Measurements from ENCODE around the gene NPHP4.

The NPHP4 gene

GRCh38 chr1:5831600-5832335 is 160.5 kb downstream of the NPHP4 start:
- DNase-seq (ENCODE audit: low read depth): no peak

GRCh38 chr1:5830771-5831599 is 161.2 kb downstream of the NPHP4 start:
- DNase-seq (ENCODE audit: low read depth): no peak

- DNase-seq (ENCODE audit: low read depth): no peak
Measured at GRCh38 chr1:5829414-5829813, 162.8 kb downstream of the NPHP4 start.

GRCh38 chr1:5828308-5828935 is 163.8 kb downstream of the NPHP4 start:
- DNase-seq (ENCODE audit: low read depth): no peak

- DNase-seq (ENCODE audit: low read depth): no peak
Measured at GRCh38 chr1:5827516-5827915, 164.7 kb downstream of the NPHP4 start.

- DNase-seq (ENCODE audit: low read depth): no peak
Measured at GRCh38 chr1:5826601-5827000, 165.6 kb downstream of the NPHP4 start.

- DNase-seq (ENCODE audit: low read depth): no peak
Measured at GRCh38 chr1:5822726-5823125, 169.5 kb downstream of the NPHP4 start.

- no peak for DNase-seq (ENCODE audit: low read depth)
Measured at GRCh38 chr1:5822266-5822665, 170.0 kb downstream of the NPHP4 start.

GRCh38 chr1:5821540-5822176 is 170.6 kb downstream of the NPHP4 start:
- no peak for DNase-seq (ENCODE audit: low read depth)

GRCh38 chr1:5820026-5820421 is 172.2 kb downstream of the NPHP4 start:
- no peak for DNase-seq (ENCODE audit: low read depth)

GRCh38 chr1:5819391-5820025 is 172.7 kb downstream of the NPHP4 start:
- no peak for DNase-seq (ENCODE audit: low read depth)

- no peak for DNase-seq (ENCODE audit: low read depth)
Measured at GRCh38 chr1:5818755-5819154, 173.5 kb downstream of the NPHP4 start.

- no peak for DNase-seq (ENCODE audit: low read depth)
Measured at GRCh38 chr1:5815716-5816115, 176.5 kb downstream of the NPHP4 start.

- no peak for DNase-seq (ENCODE audit: low read depth)
Measured at GRCh38 chr1:5815211-5815610, 177.0 kb downstream of the NPHP4 start.

- DNase-seq (ENCODE audit: low read depth): no peak
Measured at GRCh38 chr1:5814046-5814619, 178.1 kb downstream of the NPHP4 start.

- DNase-seq (ENCODE audit: low read depth): no peak
Measured at GRCh38 chr1:5813480-5813879, 178.7 kb downstream of the NPHP4 start.
